ENCODE data around the gene PLPP1.

Gene PLPP1

GRCh38 chr5:55377810-55378209 lies 157.0 kb downstream of the PLPP1 start:
- H3K36me3 ChIP-seq (ENCODE audit: control insufficient read depth in 1 of 2, insufficient read depth in 2 of 2, low read length in 2 of 2) = peaks cover 9 to 13% of the 10 kb centered on the region in 2 donors
- H3K27ac ChIP-seq (ENCODE audit: low read depth, low read length) = peak overlapping the region; percentile 50
- peaks cover 3% of the 10 kb centered on the region in 2 donors for H3K9me3 ChIP-seq (ENCODE audit: control insufficient read depth in 1 of 2, low read length in 2 of 2)
- H3K9ac ChIP-seq (ENCODE audit: low read depth in 1 of 2, low read length in 2 of 2) = no peak overlapping the region
- peaks cover 0 to 3% of the 10 kb centered on the region in 2 donors for H3K4me1 ChIP-seq (ENCODE audit: control insufficient read depth in 1 of 2, insufficient read depth in 2 of 2, low read length in 2 of 2)
- peak overlapping the region in 1 of 2 donors; percentile 29 for H3K4me3 ChIP-seq (ENCODE audit: low read depth in 1 of 2, low read length in 2 of 2)
- H3K27me3 ChIP-seq (ENCODE audit: control insufficient read depth in 1 of 2, insufficient read depth in 2 of 2, low read length in 2 of 2) = no peaks in the 10 kb centered on the region

Data from duodenal mucosa (tissue), 2 donors.